Right cardiac atrium (tissue), 5 donors: ENCODE data around the gene FAM98B. TPM values are rescaled to one million over a fixed set of nuclear protein-coding genes. Genes with fewer than 3 reads are reported as not detected.

Experiments used
- ATAC-seq, 2 donors: fragments of 200-7000 bp; cut with Tn5 transposase; one replicate each; pipeline versions ENCODE4 v1.8.0 to v1.9.1; 2020; ENCODE audit warnings: moderate library complexity in 2 of 2, mild to moderate bottlenecking in 1 of 2
- DNase-seq, 3 donors: peaks; one replicate each; pipeline ENCODE4 v3.0.0-alpha.2; 2020
- H3K27ac ChIP-seq: one replicate; pipeline ENCODE4 v1.5.1; 2013; ENCODE audit warnings: mild to moderate bottlenecking, low read length, control low read depth, moderate library complexity
- H3K27me3 ChIP-seq: one replicate; pipeline ENCODE4 v1.6.1; 2013; ENCODE audit not compliant: control insufficient read depth, insufficient read depth
- H3K4me1 ChIP-seq: one replicate; pipeline ENCODE4 v1.6.1; 2013; ENCODE audit warnings: low read length; ENCODE audit not compliant: control insufficient read depth, insufficient read depth
- H3K4me3 ChIP-seq: one replicate; pipeline ENCODE4 v1.5.1; 2013; ENCODE audit warnings: low read length, control low read depth
- H3K9me3 ChIP-seq: one replicate; pipeline ENCODE4 v1.6.1; 2013; ENCODE audit warnings: low read length; ENCODE audit not compliant: control insufficient read depth
- WGBS: extraction: QIAGEN DNeasy Blood & Tissue Kit; methylation state at CpG from one replicate; pipeline ENCODE4 v1.1.7; 2013; 5-methylcytosine and 5-hydroxymethylcytosine counted together
- intact Hi-C, 4 donors: fragments of 100-400 bp; cut with DNase I; formaldehyde crosslinking; loops; one replicate each; pipeline versions ENCODE4 v1.11.0 to v1.14.0; 2022 to 2023
- polyA plus RNA-seq: library from polyadenylated mRNA; stranded (reverse); fragments of 200-250 nt; gene quantifications from one replicate; pipeline ENCODE4 v1.2.3, GENCODE V29; 2013
- total RNA-seq, 4 donors: library from RNA; stranded (reverse); fragmentation: NEBNext Ultra II Directional; extraction: Animal tissue kit (Norgen Biotek cat#: 25700); gene quantifications; one replicate each; pipeline ENCODE4 v1.2.1, GENCODE V29; 2021
- donor health status: healthy with polysubstance abuse.
- donor health status: DM: no; HTN: yes; CAD: no.
- donor health status: DM: no; HTN: no; CAD: no.
- donor health status: DM: no; HTN: yes; CAD: no; lungs with severe emphysema.
- donor health status: DM: yes; HTN: yes; CAD: no.

Gene FAM98B
- total and polyA plus RNA-seq, 5 donors, result 13.9 to 26.8 (median 26.6) TPM

DNA sequence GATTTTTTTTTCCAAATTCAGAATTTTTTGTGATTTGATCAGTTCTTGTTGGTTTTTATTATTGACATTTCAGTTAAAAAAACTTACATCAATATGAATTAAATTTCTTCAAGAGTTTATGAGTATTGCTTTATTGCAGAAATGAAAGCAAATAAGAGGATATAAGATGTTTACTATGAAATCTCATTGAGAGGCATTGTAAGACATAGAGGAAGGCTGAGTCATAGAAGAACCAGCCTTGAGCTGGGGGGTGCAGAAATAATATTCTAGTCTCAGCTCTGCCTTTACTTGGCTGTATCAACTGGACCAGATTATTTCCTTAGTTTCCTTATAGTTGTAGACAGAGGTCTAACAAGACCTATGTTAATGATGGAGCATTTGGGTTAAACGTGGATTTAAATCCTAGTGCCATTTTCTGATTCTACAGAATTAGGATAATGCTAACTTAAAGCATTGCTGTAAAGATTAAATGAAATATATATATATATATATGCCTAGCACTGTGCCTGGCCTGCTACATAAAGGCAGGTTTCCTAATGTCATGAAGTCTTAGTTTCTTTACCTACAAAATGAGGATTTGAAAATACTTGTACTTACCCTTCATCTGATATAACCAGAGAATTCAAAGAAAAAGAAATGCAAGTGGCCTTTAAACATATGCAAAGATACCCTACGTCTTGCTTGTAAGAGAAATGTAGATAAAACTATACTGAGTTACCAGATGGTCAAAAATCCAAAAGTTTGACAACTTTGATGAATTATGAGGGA lies 7.3 kb downstream of the FAM98B start:
- no peak for DNase-seq
- no peaks in the 10 kb centered on the region for H3K27me3 ChIP-seq
- no peak overlapping the region for H3K4me3 ChIP-seq
- intact Hi-C loops, result no loop called here
- H3K4me1 ChIP-seq, result no peaks in the 10 kb centered on the region
- no peak overlapping the region for H3K27ac ChIP-seq
- WGBS, result 89% methylated on average over 2 of the region's 2 CpGs
- no peaks in the 10 kb centered on the region for H3K9me3 ChIP-seq
- no peak for ATAC-seq

DNA sequence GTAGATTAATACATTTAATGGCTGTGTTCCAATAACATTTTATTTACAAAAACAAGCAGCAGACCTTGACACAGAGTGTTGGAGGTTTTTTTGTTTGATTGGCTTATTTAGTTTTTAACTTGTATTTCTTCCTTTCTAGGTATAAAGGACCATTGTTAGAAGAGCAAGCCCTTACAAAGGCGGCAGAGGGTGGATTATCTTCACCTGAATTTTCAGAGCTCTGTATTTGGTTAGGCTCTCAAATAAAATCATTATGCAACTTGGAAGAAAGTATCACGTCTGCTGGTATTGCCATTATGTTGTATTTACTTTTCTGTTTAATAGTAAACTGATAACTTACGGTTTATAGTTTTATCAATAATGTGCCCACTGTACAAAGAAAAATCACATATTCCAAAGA lies 10.0 kb downstream of the FAM98B start:
- Histone ChIP-seq H3K27ac (no peak overlapping the region), H3K4me1 (no peaks in the 10 kb centered on the region), H3K4me3 (no peak overlapping the region), H3K27me3 (no peaks in the 10 kb centered on the region), H3K9me3 (no peaks in the 10 kb centered on the region)
- DNase-seq (no peak), ATAC-seq (no peak)
- intact Hi-C loops, result no loop called here
- WGBS, result 92% methylated on average over 3 of the region's 3 CpGs

DNA sequence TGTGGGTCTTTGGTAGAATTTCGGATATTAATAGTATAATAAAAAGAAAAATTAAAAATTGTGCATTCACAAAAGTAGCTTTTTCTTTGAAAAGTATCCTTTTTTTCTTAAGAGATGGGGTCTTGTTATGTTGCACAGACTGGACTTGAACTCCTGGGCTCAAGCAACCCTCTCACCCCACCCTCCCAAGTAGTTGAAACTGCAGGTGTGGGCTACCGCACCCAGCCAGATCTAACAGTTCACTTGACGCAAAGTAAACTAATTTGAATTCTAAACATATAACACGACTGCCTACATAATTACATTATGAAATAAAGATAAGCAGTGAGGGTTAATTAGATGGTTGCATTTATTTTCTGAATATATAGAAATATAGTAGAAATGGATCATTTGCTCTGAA lies 10.7 kb downstream of the FAM98B start:
- H3K27me3 ChIP-seq, result no peaks in the 10 kb centered on the region
- H3K9me3 ChIP-seq, result no peaks in the 10 kb centered on the region
- no peaks in the 10 kb centered on the region for H3K4me1 ChIP-seq
- DNase-seq (no peak), ATAC-seq (no peak)
- no peak overlapping the region for H3K27ac ChIP-seq
- 79% methylated on average over 4 of the region's 4 CpGs for WGBS
- intact Hi-C loops, result no loop called here
- H3K4me3 ChIP-seq, result no peak overlapping the region

DNA sequence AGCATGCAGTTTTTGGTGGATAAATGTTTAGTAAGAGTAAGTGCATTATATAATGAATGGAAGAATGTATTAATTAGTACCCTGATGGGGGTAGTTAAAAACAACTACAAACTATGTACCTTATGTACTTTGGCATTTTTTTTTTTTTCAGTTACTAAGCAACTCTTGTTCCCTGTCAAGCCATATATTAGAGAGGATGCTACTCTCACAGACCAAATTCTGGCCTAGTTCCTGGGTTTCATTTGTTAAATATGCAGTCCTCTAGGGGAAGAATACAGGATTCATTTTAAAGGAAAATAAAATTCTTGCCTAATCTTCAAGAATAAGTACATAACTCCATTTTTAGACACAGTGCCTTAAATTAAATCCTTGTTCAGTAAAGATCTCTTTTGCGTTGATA lies 16.9 kb downstream of the FAM98B start:
- Histone ChIP-seq H3K27me3 (no peaks in the 10 kb centered on the region), H3K4me3 (no peak overlapping the region), H3K4me1 (no peaks in the 10 kb centered on the region), H3K27ac (no peak overlapping the region), H3K9me3 (no peaks in the 10 kb centered on the region)
- no peak for ATAC-seq
- intact Hi-C loops, result loop anchor here in 2 of 4 donors (10.0 kb wide), 3 partner anchors 74 to 214 kb away; no protein-coding TSS in a partner anchor
- 68% methylated on average over 1 of the region's 1 CpG for WGBS
- DNase-seq, result no peak

GRCh38 chr15:38471974-38472373 lies 18.0 kb downstream of the FAM98B start:
- WGBS, result 92% methylated on average over 2 of the region's 2 CpGs

GRCh38 chr15:38474155-38474757 lies 20.3 kb downstream of the FAM98B start:
- Histone ChIP-seq H3K27ac (no peak overlapping the region), H3K9me3 (no peaks in the 10 kb centered on the region), H3K4me1 (no peaks in the 10 kb centered on the region), H3K4me3 (no peak overlapping the region), H3K27me3 (no peaks in the 10 kb centered on the region)
- DNase-seq, result no peak
- ATAC-seq, result peak; percentile 81 to 86
- WGBS, result 70% methylated on average over 4 of the region's 4 CpGs
- intact Hi-C loops, result loop anchor here in 2 of 4 donors (10.0 kb wide), 3 partner anchors 71 to 211 kb away; no protein-coding TSS in a partner anchor

More at GRCh38 chr15:38471974-38472373, 18.0 kb downstream of the FAM98B start:
- DNase-seq (no peak), ATAC-seq (no peak)
- Histone ChIP-seq H3K4me3 (no peak overlapping the region), H3K4me1 (no peaks in the 10 kb centered on the region), H3K27ac (no peak overlapping the region), H3K27me3 (no peaks in the 10 kb centered on the region), H3K9me3 (no peaks in the 10 kb centered on the region)
- intact Hi-C loops, result loop anchor here in 2 of 4 donors (10.0 kb wide), 3 partner anchors 73 to 213 kb away; no protein-coding TSS in a partner anchor

- intact Hi-C loops, result loop anchor here in 2 of 4 donors (10.0 kb wide), 3 partner anchors 69 to 209 kb away; no protein-coding TSS in a partner anchor
- 87% methylated on average over 2 of the region's 2 CpGs for whole genome bisulfite sequencing
Measured at GRCh38 chr15:38475361-38475760, 21.4 kb downstream of the FAM98B start.

DNA sequence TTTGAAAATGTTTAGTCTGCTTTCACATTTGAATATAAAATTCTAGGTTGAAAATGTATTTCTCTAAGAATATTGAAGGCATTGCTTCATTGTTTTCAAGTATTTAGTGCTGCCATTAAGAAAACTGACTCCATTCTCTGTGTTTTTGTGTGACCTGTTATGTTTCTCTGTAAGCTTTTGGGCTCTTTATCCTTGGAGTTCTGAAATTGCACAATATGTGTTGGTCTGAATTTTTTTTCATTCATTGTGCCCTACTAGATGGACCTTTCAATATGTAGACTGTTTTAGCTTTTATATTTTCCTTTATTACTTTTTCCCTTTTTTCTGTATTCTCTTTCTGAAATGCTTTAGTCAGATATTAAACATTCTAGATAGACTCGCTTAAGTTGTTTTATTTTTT lies 22.2 kb downstream of the FAM98B start:
- Histone ChIP-seq H3K4me3 (no peak overlapping the region), H3K27ac (no peak overlapping the region), H3K4me1 (no peaks in the 10 kb centered on the region), H3K9me3 (no peaks in the 10 kb centered on the region), H3K27me3 (no peaks in the 10 kb centered on the region)
- intact Hi-C loops, result loop anchor here in 2 of 4 donors (10.0 kb wide), 3 partner anchors 69 to 209 kb away; no protein-coding TSS in a partner anchor
- ATAC-seq (no peak), DNase-seq (no peak)
- 100% methylated on average over 1 of the region's 1 CpG for WGBS

More at GRCh38 chr15:38475361-38475760, 21.4 kb downstream of the FAM98B start:
- no peaks in the 10 kb centered on the region for H3K9me3 ChIP-seq
- no peaks in the 10 kb centered on the region for H3K4me1 ChIP-seq
- DNase-seq (no peak), ATAC-seq (no peak)
- H3K27me3 ChIP-seq, result no peaks in the 10 kb centered on the region
- H3K27ac ChIP-seq, result no peak overlapping the region
- H3K4me3 ChIP-seq, result no peak overlapping the region

DNA sequence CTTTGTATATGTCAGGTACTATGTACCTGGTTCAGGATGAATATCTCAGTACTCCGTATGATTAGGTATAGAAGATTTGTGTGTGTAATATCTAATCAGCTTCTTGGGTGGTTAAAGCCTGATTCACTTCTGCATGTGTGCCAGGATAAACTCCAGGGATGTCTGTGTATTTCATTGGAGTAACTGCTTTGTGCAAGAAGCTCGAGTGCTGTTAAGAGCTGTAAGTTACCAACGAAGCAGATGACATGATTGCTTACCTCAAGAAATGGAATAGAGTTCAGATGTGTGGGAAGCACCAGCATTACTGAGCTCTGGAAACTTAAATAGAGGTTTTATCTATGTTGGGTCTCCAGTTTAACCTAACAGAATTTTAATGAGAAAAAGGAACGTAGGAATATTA lies 23.7 kb downstream of the FAM98B start:
- H3K27ac ChIP-seq, result no peak overlapping the region
- ATAC-seq (no peak), DNase-seq (no peak)
- no peaks in the 10 kb centered on the region for H3K9me3 ChIP-seq
- 77% methylated on average over 4 of the region's 4 CpGs for WGBS
- no peaks in the 10 kb centered on the region for H3K27me3 ChIP-seq
- H3K4me3 ChIP-seq, result no peak overlapping the region
- H3K4me1 ChIP-seq, result no peaks in the 10 kb centered on the region
- intact Hi-C loops, result loop anchor here in 2 of 4 donors (10.0 kb wide), 3 partner anchors 67 to 207 kb away; no protein-coding TSS in a partner anchor

GRCh38 chr15:38479266-38479665 lies 25.3 kb downstream of the FAM98B start:
- H3K4me3 ChIP-seq, result no peak overlapping the region
- no peaks in the 10 kb centered on the region for H3K27me3 ChIP-seq
- no peaks in the 10 kb centered on the region for H3K9me3 ChIP-seq
- no peaks in the 10 kb centered on the region for H3K4me1 ChIP-seq
- intact Hi-C loops, result loop anchor here in 2 of 4 donors (10.0 kb wide), 3 partner anchors 66 to 206 kb away; no protein-coding TSS in a partner anchor
- H3K27ac ChIP-seq, result no peak overlapping the region
- no peak for DNase-seq
- no peak for ATAC-seq

GRCh38 chr15:38479756-38480155 lies 25.8 kb downstream of the FAM98B start:
- DNase-seq (no peak), ATAC-seq (no peak)
- Histone ChIP-seq H3K27me3 (no peaks in the 10 kb centered on the region), H3K27ac (no peak overlapping the region), H3K9me3 (no peaks in the 10 kb centered on the region), H3K4me1 (no peaks in the 10 kb centered on the region), H3K4me3 (no peak overlapping the region)
- intact Hi-C loops, result loop anchor here in 2 of 4 donors (10.0 kb wide), 3 partner anchors 65 to 205 kb away; no protein-coding TSS in a partner anchor
- WGBS, result 98% methylated on average over 1 of the region's 1 CpG
